HAP-1 (cell line): Measurements from ENCODE around the gene BCAS1.

Experiments
- DNase-seq, 2 experiments: peaks; one replicate each; pipeline ENCODE4 v3.0.0-alpha.2; 2016 to 2020; ENCODE audit warnings: low spot score in 2 of 2
- H3K27me3 ChIP-seq: fragments of 250-450 bp; sonication (Bioruptor Pico); 2 replicates; pipeline ENCODE4 v1.5.1; 2020; ENCODE audit warnings: low read depth, mild to moderate bottlenecking, moderate library complexity
- H3K36me3 ChIP-seq: fragments of 250-450 bp; sonication (Bioruptor Pico); replicated peaks from 2 replicates; pipeline ENCODE4 v1.5.1; 2020; ENCODE audit warnings: mild to moderate bottlenecking
- H3K4me1 ChIP-seq: fragments of 250-450 bp; sonication (Bioruptor Pico); 2 replicates; pipeline ENCODE4 v1.5.1; 2020; ENCODE audit warnings: mild to moderate bottlenecking
- H3K4me3 ChIP-seq: fragments of 250-450 bp; sonication (Bioruptor Pico); 2 replicates; pipeline ENCODE4 v1.5.1; 2020; ENCODE audit warnings: mild to moderate bottlenecking, moderate library complexity
- H3K9me3 ChIP-seq: fragments of 250-450 bp; sonication (Bioruptor Pico); 2 replicates; pipeline ENCODE4 v1.5.1; 2020; ENCODE audit warnings: mild to moderate bottlenecking, moderate library complexity
- in situ Hi-C: fragments of 300-500 bp; cut with MboI; formaldehyde crosslinking; loops from 3 replicates; pipeline ENCODE4 v1.14.3; 2020; ENCODE audit warnings: low sequenced_read_pairs, inconsistent platforms, mixed read lengths

BCAS1 gene

GRCh38 chr20:53921443-53921973 lies 148.9 kb downstream of the BCAS1 start:
- in situ Hi-C loops, result no loop called here
- no peaks in the 10 kb centered on the region for H3K27me3 ChIP-seq
- H3K9me3 ChIP-seq, result no peaks in the 10 kb centered on the region
- peaks cover 13% of the 10 kb centered on the region for H3K4me1 ChIP-seq
- no peak overlapping the region for H3K4me3 ChIP-seq
- H3K36me3 ChIP-seq, result no peaks in the 10 kb centered on the region
- DNase-seq, result no peak

DNA sequence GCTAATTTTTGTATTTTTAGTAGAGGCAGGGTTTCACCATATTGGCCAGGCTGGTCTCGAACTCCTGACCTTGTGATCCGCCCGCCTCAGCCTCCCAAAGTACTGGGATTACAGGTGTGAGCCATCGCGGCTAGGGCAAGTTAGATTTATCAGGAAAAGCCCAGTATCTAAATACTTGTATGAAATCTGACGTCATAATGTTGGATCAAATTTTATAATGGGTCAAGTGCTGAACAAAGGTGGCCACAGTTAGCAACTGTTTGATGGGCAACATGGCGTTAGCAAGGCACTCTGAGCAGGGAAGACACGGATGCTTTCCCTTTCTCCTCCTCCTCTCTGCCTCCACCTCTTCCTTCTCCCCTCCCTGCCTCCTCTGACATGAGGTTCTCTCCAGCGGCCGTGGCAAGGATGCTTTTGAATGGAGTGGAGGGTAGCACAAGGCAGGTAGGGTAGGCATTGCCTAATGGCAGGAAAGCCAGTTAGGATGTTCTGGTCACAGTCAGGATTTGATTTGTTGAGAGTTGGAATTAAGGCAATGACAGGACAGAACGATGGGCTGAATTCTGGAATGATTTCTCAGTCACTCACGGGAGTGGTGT lies 149.6 kb downstream of the BCAS1 start:
- H3K36me3 ChIP-seq, result no peaks in the 10 kb centered on the region
- no peaks in the 10 kb centered on the region for H3K27me3 ChIP-seq
- no peaks in the 10 kb centered on the region for H3K9me3 ChIP-seq
- no peak for DNase-seq
- peaks cover 20% of the 10 kb centered on the region for H3K4me1 ChIP-seq
- in situ Hi-C loops, result no loop called here
- no peak overlapping the region for H3K4me3 ChIP-seq

GRCh38 chr20:53919886-53920285 lies 150.5 kb downstream of the BCAS1 start:
- no peak for DNase-seq
- peaks cover 29% of the 10 kb centered on the region for H3K4me1 ChIP-seq
- H3K27me3 ChIP-seq, result no peaks in the 10 kb centered on the region
- no peaks in the 10 kb centered on the region for H3K9me3 ChIP-seq
- no peak overlapping the region for H3K4me3 ChIP-seq
- no peaks in the 10 kb centered on the region for H3K36me3 ChIP-seq
- in situ Hi-C loops, result no loop called here

GRCh38 chr20:53918949-53919361 lies 151.4 kb downstream of the BCAS1 start:
- Histone ChIP-seq H3K9me3 (no peaks in the 10 kb centered on the region), H3K4me3 (no peak overlapping the region), H3K4me1 (peaks cover 37% of the 10 kb centered on the region), H3K27me3 (no peaks in the 10 kb centered on the region), H3K36me3 (no peaks in the 10 kb centered on the region)
- in situ Hi-C loops, result no loop called here
- peak in 1 of 2 experiments; percentile 58 for DNase-seq

GRCh38 chr20:53918020-53918311 lies 152.4 kb downstream of the BCAS1 start:
- Histone ChIP-seq H3K9me3 (no peaks in the 10 kb centered on the region), H3K36me3 (no peaks in the 10 kb centered on the region), H3K4me1 (peaks cover 37% of the 10 kb centered on the region), H3K27me3 (no peaks in the 10 kb centered on the region), H3K4me3 (no peak overlapping the region)
- in situ Hi-C loops, result no loop called here
- no peak for DNase-seq

GRCh38 chr20:53917145-53918019 lies 153.0 kb downstream of the BCAS1 start:
- Histone ChIP-seq H3K4me3 (no peak overlapping the region), H3K4me1 (peaks cover 37% of the 10 kb centered on the region), H3K9me3 (no peaks in the 10 kb centered on the region), H3K27me3 (no peaks in the 10 kb centered on the region), H3K36me3 (no peaks in the 10 kb centered on the region)
- DNase-seq, result peak in 1 of 2 experiments; percentile 13
- in situ Hi-C loops, result no loop called here

DNA sequence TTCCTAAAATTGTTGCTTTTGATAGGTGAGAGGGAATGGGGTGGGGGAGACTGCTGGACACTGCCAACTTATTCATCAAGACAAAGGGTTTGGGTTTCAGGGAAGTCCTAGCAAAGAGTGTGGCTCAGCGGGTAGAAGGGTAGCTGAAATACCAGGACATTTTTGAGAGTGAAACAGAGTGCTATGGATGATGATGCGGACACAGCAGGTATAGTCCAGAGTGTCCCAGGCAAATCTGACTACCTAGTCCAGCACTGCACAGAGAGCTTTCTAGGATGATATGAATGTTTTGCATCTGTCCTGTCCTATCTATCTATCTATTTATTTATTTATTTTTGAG lies 154.3 kb downstream of the BCAS1 start:
- Histone ChIP-seq H3K4me1 (peaks cover 37% of the 10 kb centered on the region), H3K4me3 (no peak overlapping the region), H3K27me3 (no peaks in the 10 kb centered on the region), H3K9me3 (no peaks in the 10 kb centered on the region), H3K36me3 (no peaks in the 10 kb centered on the region)
- no peak for DNase-seq
- in situ Hi-C loops, result no loop called here

GRCh38 chr20:53915446-53916172 lies 154.8 kb downstream of the BCAS1 start:
- peak; percentile 82 to 97 for DNase-seq
- Histone ChIP-seq H3K36me3 (no peaks in the 10 kb centered on the region), H3K27me3 (no peaks in the 10 kb centered on the region), H3K9me3 (no peaks in the 10 kb centered on the region), H3K4me3 (peak overlapping the region; percentile 29), H3K4me1 (peaks cover 37% of the 10 kb centered on the region)
- in situ Hi-C loops, result no loop called here

- DNase-seq, result peak in 1 of 2 experiments; percentile 45
- no peaks in the 10 kb centered on the region for H3K9me3 ChIP-seq
- no peaks in the 10 kb centered on the region for H3K27me3 ChIP-seq
- peaks cover 37% of the 10 kb centered on the region for H3K4me1 ChIP-seq
- peak overlapping the region; percentile 29 for H3K4me3 ChIP-seq
- H3K36me3 ChIP-seq, result no peaks in the 10 kb centered on the region
- in situ Hi-C loops, result no loop called here
Observed at GRCh38 chr20:53914781-53915445, 155.5 kb downstream of the BCAS1 start.

DNA sequence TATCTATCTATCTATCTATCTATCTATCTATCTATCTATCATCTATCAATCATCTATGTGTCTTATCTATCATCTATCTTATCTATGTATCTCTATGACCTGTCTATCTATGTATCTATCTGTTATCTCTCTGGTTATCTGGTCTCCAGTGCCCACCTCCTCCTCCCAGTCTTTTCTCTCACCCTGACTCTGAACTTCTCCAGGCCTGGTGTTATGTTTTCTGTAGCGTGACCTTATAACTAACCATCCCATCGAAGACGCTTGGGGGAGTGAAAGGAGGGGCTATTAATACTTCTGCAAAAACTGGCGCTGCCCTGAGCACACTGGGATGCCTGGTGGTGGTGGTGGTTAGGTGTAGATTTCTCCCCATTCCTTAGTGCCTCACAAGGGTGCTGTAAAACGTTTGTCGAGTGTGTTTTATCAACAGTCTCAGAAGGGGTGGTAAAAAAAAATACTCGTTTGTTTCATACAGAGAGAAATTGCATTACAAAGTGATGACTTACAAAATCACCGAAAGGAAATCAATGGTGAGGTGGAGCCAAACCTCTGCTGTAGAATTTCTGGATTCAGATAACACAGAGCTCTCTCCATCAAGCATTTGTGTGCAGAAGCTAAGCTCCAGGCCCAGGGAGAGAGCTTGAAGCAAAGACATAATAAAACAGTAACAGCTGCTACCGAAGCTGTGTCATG lies 156.2 kb downstream of the BCAS1 start:
- in situ Hi-C loops, result no loop called here
- Histone ChIP-seq H3K9me3 (no peaks in the 10 kb centered on the region), H3K4me3 (no peak overlapping the region), H3K36me3 (no peaks in the 10 kb centered on the region), H3K27me3 (no peaks in the 10 kb centered on the region), H3K4me1 (peaks cover 37% of the 10 kb centered on the region)
- DNase-seq, result peak; percentile 32

DNA sequence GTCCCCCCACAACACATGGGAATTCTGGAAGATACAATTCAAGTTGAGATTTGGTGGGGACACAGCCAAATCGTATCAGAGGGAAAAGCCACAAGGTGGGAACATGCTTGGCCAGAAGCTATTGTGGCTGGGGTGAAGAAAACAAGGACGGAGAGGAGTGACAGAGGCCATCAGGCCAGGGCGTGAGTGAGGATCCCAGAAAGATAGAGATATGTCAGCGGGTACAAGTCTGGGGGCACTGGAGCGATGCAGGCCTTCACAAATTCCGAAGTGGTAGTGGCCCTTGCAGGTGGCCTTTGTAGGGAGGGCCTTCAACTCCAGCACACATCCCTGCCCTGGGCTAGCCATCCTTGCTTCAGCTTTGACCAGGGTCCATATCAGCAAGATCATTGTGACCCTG lies 159.1 kb downstream of the BCAS1 start:
- peaks cover 25% of the 10 kb centered on the region for H3K4me1 ChIP-seq
- in situ Hi-C loops, result no loop called here
- no peaks in the 10 kb centered on the region for H3K36me3 ChIP-seq
- no peak for DNase-seq
- H3K27me3 ChIP-seq, result no peaks in the 10 kb centered on the region
- H3K9me3 ChIP-seq, result no peaks in the 10 kb centered on the region
- no peak overlapping the region for H3K4me3 ChIP-seq

DNA sequence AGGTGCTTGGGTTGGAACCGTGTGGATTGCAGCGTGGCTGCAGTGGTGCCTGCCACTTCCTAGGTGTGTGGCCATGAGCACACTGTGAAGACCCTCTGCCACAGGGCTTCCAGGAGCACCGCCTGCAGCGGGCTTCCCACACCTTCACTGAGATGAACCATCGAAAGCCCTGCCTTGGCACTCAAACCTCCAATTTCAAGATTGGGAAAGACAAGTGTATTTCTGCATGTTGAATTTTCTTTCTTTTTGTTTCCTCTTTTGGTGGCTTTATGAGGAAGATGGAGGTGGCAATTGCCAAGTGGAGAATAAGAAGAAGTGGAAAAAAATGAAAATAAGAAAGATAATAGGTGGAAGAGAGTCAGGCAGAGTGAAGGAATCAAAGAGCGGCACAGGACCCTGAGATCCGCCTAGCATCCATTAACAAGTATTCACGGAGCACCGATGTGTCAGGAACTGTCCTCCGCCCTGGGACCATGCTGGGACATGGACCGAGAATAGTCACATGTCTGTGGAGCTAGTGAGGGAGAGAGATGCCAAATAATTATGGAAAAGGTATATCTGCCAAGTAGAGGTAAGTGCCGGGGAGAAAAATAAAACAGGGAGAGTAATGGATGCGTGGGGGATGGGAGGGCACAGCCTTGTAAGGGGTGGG lies 159.9 kb downstream of the BCAS1 start:
- Histone ChIP-seq H3K9me3 (no peaks in the 10 kb centered on the region), H3K36me3 (no peaks in the 10 kb centered on the region), H3K4me1 (peaks cover 21% of the 10 kb centered on the region), H3K27me3 (no peaks in the 10 kb centered on the region), H3K4me3 (no peak overlapping the region)
- DNase-seq, result no peak
- in situ Hi-C loops, result no loop called here
